ENCODE measurements around the gene STARD7.
"Not testable (repeated sequence)": the region's sequence is repeated elsewhere in the genome, so short reads cannot be mapped to it uniquely, and the experiment has no call there.

The STARD7 gene

GRCh38 chr2:96231316-96231715 lies 22.7 kb upstream of the STARD7 start:
- Histone ChIP-seq H3K9me3 (no peaks in the 10 kb centered on the region), H3K4me1 (no peaks in the 10 kb centered on the region)
- no peak for TF ChIP-seq CTCF (IDR thresholded peaks at IDR 0.05; ENCODE audit: low read depth, low read length)

DNA sequence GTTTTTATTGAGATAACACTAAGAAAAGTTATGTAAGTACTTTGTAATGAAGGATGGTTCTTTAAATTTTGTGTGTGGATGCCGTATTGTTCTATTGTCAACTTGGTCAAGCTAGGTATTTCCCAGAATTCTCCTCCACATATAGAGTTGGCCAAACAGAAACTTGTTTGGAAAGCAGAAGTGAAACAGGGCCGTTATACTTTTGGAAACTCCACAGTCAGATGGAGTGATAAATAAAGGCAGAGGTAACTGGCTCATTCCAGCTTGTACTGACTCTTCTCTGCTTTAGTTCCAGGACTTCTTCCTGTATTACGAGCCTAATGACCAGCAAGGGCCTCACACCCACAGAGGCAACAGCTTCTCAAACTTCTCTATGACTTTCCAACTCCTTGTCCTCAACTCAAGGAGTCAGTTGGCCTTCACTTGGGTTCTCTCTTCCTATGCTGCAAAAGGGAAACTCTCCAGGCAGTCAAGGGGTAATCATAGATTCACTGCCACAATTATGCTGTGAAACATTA lies 16.4 kb upstream of the STARD7 start:
- DNase-seq = no peak
- no peaks in the 10 kb centered on the region for H3K9me3 ChIP-seq
- no peaks in the 10 kb centered on the region for H3K4me1 ChIP-seq
- no peak overlapping the region for H3K4me3 ChIP-seq (ENCODE audit: low read depth, low read length)
- TF ChIP-seq CTCF (IDR thresholded peaks at IDR 0.05; ENCODE audit: low read depth, low read length) = no peak
- H3K27me3 ChIP-seq = no peaks in the 10 kb centered on the region
- no peaks in the 10 kb centered on the region for H3K36me3 ChIP-seq

More at GRCh38 chr2:96231316-96231715, 22.7 kb upstream of the STARD7 start:
- Histone ChIP-seq H3K4me3 (ENCODE audit: low read depth, low read length) (no peak overlapping the region), H3K27me3 (no peaks in the 10 kb centered on the region), H3K36me3 (no peaks in the 10 kb centered on the region)
- DNase-seq = no peak

GRCh38 chr2:96221106-96221505 lies 12.5 kb upstream of the STARD7 start:
- H3K4me3 ChIP-seq (ENCODE audit: low read depth, low read length); H3K36me3 ChIP-seq; H3K4me1 ChIP-seq; H3K27me3 ChIP-seq; DNase-seq; H3K9me3 ChIP-seq: not testable (repeated sequence)

- H3K9me3 ChIP-seq; H3K4me3 ChIP-seq (ENCODE audit: low read depth, low read length); H3K27me3 ChIP-seq; H3K4me1 ChIP-seq; H3K36me3 ChIP-seq; DNase-seq: not testable (repeated sequence)
Measured at GRCh38 chr2:96219959-96220358, 11.3 kb upstream of the STARD7 start.

GRCh38 chr2:96218508-96219131 lies 10.0 kb upstream of the STARD7 start:
- TF ChIP-seq CTCF (IDR thresholded peaks at IDR 0.05; ENCODE audit: low read depth, low read length) = no peak
- no peak overlapping the region for H3K4me3 ChIP-seq (ENCODE audit: low read depth, low read length)
- DNase-seq = no peak

DNA sequence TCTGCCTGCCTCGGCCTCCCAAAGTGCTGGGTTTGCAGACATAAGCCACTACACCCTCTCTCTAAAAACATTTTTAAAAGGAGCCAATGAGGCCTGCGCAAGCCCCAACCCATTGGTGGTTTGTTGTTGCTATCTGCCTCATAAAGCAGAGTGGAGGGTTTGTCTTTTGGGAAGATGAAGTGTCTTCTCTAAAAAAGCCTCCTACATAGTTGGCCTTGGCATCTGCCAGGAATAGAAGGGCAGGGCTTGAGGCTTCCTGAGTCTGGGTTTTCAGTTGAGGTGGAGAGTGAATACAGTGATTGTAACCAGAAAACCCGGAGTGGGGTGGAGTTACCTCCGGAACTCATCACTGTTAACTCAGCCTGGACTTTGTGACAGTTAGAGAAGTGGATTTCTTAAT lies 5.9 kb upstream of the STARD7 start:
- Histone ChIP-seq H3K36me3 (no peaks in the 10 kb centered on the region), H3K27me3 (no peaks in the 10 kb centered on the region), H3K4me3 (ENCODE audit: low read depth, low read length) (no peak overlapping the region), H3K9me3 (no peaks in the 10 kb centered on the region), H3K4me1 (no peaks in the 10 kb centered on the region)
- DNase-seq = no peak
- TF ChIP-seq CTCF (IDR thresholded peaks at IDR 0.05; ENCODE audit: low read depth, low read length) = no peak

More at GRCh38 chr2:96218508-96219131, 10.0 kb upstream of the STARD7 start:
- Histone ChIP-seq H3K4me1 (no peaks in the 10 kb centered on the region), H3K36me3 (no peaks in the 10 kb centered on the region), H3K9me3 (no peaks in the 10 kb centered on the region), H3K27me3 (no peaks in the 10 kb centered on the region)

DNA sequence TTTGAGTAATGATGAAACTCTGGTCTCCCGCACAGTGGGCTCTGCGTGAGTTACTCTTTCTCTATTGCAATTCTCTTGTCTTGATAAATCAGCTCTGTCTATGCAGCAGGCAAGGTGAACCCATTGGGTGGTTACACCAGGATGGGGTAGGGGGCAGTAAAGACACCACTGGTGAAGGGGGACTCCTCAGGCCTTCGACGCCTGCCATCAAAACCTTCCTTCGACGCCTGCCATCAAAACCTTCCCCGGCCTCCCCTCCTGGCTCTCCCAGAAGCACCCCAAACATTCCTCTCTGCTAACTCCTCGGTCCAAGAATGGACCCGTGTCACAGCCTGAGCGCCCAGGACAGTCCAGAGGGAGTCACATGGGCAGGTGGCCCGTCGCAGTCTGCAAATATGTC lies 4.8 kb upstream of the STARD7 start:
- Histone ChIP-seq H3K36me3 (no peaks in the 10 kb centered on the region), H3K4me3 (ENCODE audit: low read depth, low read length) (no peak overlapping the region), H3K9me3 (no peaks in the 10 kb centered on the region), H3K4me1 (no peaks in the 10 kb centered on the region), H3K27me3 (no peaks in the 10 kb centered on the region)
- no peak for DNase-seq
- TF ChIP-seq CTCF (IDR thresholded peaks at IDR 0.05; ENCODE audit: low read depth, low read length) = no peak
